Gastroesophageal sphincter (tissue), 3 donors: ENCODE results near the gene PRF1.

Experiments used
- CTCF ChIP-seq, 4 experiments: fragments of 200-600 bp in 2 of 4; fragments of 450-650 bp in 2 of 4; sonication (generic) in 1 of 4; IDR thresholded peaks; one replicate each; pipeline ENCODE4 v1.5.1; 2017 to 2019; ENCODE audit warnings: antibody characterized with exemption in 4 of 4, mild to moderate bottlenecking in 2 of 4, moderate library complexity in 2 of 4
- EP300 ChIP-seq: sonication (generic); formaldehyde crosslinking; IDR thresholded peaks from one replicate; pipeline ENCODE4 v1.6.1; 2017; ENCODE audit warnings: antibody characterized with exemption, mild to moderate bottlenecking

- TF ChIP-seq CTCF (IDR thresholded peaks at IDR 0.05) (no peak), EP300 (no peak)
Measured at GRCh38 chr10:70587045-70587658, 15.4 kb downstream of the PRF1 start.
